ENCODE measurements around the gene ACBD6.
A peak's percentile ranks its signal among the peaks of the same experiment; 100 is the strongest.

ACBD6 gene

GRCh38 chr1:180243517-180244221 lies 258.7 kb downstream of the ACBD6 start:
- TF ChIP-seq FOXP2 (optimal IDR thresholded peaks at IDR 0.05; ENCODE audit: borderline replicate concordance, extremely low read depth, extremely low read length, insufficient read depth) (no peak), TAF1 (IDR thresholded peaks at IDR 0.05; ENCODE audit: borderline replicate concordance, insufficient read depth, low read length) (no peak), REST (IDR thresholded peaks at IDR 0.05; ENCODE audit: insufficient read depth in 1 of 2, low read depth in 2 of 2, low read length in 2 of 2) (no peak), SIN3A (IDR thresholded peaks at IDR 0.05; ENCODE audit: borderline replicate concordance, insufficient read depth, low read length) (no peak), POLR2AphosphoS5 (IDR thresholded peaks at IDR 0.05; ENCODE audit: low read depth, low read length) (no peak)

- TF ChIP-seq TAF1 (IDR thresholded peaks at IDR 0.05; ENCODE audit: borderline replicate concordance, insufficient read depth, low read length) (no peak), POLR2AphosphoS5 (IDR thresholded peaks at IDR 0.05; ENCODE audit: low read depth, low read length) (no peak), SIN3A (IDR thresholded peaks at IDR 0.05; ENCODE audit: borderline replicate concordance, insufficient read depth, low read length) (no peak), REST (IDR thresholded peaks at IDR 0.05; ENCODE audit: insufficient read depth in 1 of 2, low read depth in 2 of 2, low read length in 2 of 2) (peak; percentile 75 to 92)
Observed at GRCh38 chr1:180241716-180242544, 260.4 kb downstream of the ACBD6 start.

DNA sequence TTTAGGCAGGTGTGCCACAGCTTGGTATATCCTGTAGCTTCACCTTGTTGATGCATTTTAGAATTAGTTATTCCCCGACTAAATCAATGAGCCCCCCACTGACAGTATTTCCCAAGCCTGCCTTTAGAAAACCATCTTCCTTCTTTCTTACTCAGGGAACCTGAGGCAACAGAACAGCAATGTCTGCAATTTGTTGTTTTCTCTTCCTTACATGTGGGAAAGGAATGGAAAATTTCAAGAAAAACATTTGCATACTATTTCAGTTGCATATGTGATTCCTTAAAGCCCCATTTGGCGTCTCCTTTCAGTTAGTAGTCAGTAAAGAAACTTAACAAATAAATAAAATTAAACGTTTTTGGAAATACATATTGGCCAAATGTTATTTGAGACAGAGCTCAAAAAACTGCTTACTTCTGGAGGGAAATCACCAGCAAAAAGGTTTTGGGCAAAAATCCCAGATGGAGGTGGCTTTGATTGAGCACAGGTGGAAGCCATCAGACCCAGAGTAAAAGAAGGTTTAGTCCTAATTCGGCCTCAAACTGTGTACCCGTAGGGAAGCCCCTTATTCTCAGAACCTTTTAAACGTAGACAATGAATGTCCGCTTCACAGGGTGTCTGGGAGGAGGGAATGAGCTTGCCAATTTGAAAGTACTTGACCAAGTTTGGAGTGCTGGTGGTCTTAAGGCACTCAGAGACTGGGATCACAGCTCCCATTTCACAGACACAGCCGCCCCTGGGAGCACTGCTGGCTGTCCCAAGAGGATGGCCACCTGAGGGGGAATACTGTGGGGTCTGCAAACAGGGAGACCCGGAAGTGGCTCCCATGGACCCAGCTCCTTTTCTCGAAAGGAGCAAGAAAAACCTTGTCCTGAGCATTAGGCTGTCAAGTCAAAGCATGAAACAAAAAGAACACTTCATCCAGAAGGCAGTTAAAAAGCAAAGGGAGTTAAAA lies 263.0 kb downstream of the ACBD6 start:
- TF ChIP-seq TAF1 (IDR thresholded peaks at IDR 0.05; ENCODE audit: borderline replicate concordance, insufficient read depth, low read length): no peak
- no peak for TF ChIP-seq FOXP2 (optimal IDR thresholded peaks at IDR 0.05; ENCODE audit: borderline replicate concordance, extremely low read depth, extremely low read length, insufficient read depth)
- no peak for TF ChIP-seq SIN3A (IDR thresholded peaks at IDR 0.05; ENCODE audit: borderline replicate concordance, insufficient read depth, low read length)
- no peak for TF ChIP-seq POLR2AphosphoS5 (IDR thresholded peaks at IDR 0.05; ENCODE audit: low read depth, low read length)
- no peak for TF ChIP-seq REST (IDR thresholded peaks at IDR 0.05; ENCODE audit: insufficient read depth in 1 of 2, low read depth in 2 of 2, low read length in 2 of 2)

DNA sequence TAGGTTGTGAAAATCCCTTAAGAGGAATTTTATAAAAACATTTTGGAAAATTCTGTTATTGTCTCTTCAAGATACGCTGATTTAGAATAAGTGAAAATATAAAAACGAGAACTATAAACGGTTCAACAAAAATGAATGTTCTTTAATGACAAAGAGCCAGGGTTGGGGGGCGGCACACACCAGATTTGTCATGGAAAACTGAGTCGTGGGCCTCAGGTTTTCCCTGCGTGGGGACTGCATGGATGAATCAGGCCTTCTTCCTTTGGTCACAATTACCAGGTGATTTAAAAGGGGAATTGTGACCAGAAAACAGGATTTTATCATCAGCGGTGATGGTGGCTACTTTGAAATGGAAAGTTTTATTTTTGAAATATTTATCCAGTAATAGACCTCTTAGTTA lies 263.7 kb downstream of the ACBD6 start:
- TF ChIP-seq REST (IDR thresholded peaks at IDR 0.05; ENCODE audit: insufficient read depth in 1 of 2, low read depth in 2 of 2, low read length in 2 of 2) (no peak), FOXP2 (optimal IDR thresholded peaks at IDR 0.05; ENCODE audit: borderline replicate concordance, extremely low read depth, extremely low read length, insufficient read depth) (no peak), SIN3A (IDR thresholded peaks at IDR 0.05; ENCODE audit: borderline replicate concordance, insufficient read depth, low read length) (no peak), TAF1 (IDR thresholded peaks at IDR 0.05; ENCODE audit: borderline replicate concordance, insufficient read depth, low read length) (no peak)
